ENCODE results near the gene NQO2. TPM values are rescaled to one million over a fixed set of nuclear protein-coding genes. Genes with fewer than 3 reads are reported as not detected.
"Not testable (repeated sequence)": the region's sequence is repeated elsewhere in the genome, so short reads cannot be mapped to it uniquely, and the experiment has no call there.

Gene NQO2
- total RNA-seq, 1 donor from 2014 or later, result 31.6 TPM

GRCh38 chr6:3013901-3014674 is 14.4 kb downstream of the NQO2 start:
- no peak for ATAC-seq

GRCh38 chr6:3014675-3015066 is 15.0 kb downstream of the NQO2 start:
- no peak for ATAC-seq

GRCh38 chr6:3015144-3015543 is 15.4 kb downstream of the NQO2 start:
- no peak for ATAC-seq

- ATAC-seq, result no peak
Observed at GRCh38 chr6:3016473-3017280, 17.0 kb downstream of the NQO2 start.

GRCh38 chr6:3017304-3017703 is 17.6 kb downstream of the NQO2 start:
- no peak for ATAC-seq

GRCh38 chr6:3019065-3019464 is 19.4 kb downstream of the NQO2 start:
- no peak for ATAC-seq

GRCh38 chr6:3019749-3020320 is 20.1 kb downstream of the NQO2 start:
- no peak for ATAC-seq

- not testable (repeated sequence) for ATAC-seq
Observed at GRCh38 chr6:3020976-3021598, 21.4 kb downstream of the NQO2 start.

- ATAC-seq, result peak; percentile 4
Observed at GRCh38 chr6:3022765-3023662, 23.3 kb downstream of the NQO2 start.

GRCh38 chr6:3023663-3024483 is 24.2 kb downstream of the NQO2 start:
- ATAC-seq, result peak; percentile 98

GRCh38 chr6:3026791-3027626 is 27.3 kb downstream of the NQO2 start:
- no peak for ATAC-seq

GRCh38 chr6:3028156-3028555 is 28.5 kb downstream of the NQO2 start:
- ATAC-seq, result not testable (repeated sequence)

- peak; percentile 44 for ATAC-seq
Observed at GRCh38 chr6:3031857-3032640, 32.4 kb downstream of the NQO2 start.

- peak; percentile 76 for ATAC-seq
Observed at GRCh38 chr6:3032986-3033385, 33.3 kb downstream of the NQO2 start.

GRCh38 chr6:3033652-3034051 is 34.0 kb downstream of the NQO2 start:
- ATAC-seq, result no peak

GRCh38 chr6:3035397-3035796 is 35.7 kb downstream of the NQO2 start:
- no peak for ATAC-seq

GRCh38 chr6:3036861-3037637 is 37.4 kb downstream of the NQO2 start:
- no peak for ATAC-seq

- no peak for ATAC-seq
Observed at GRCh38 chr6:3037638-3038365, 38.1 kb downstream of the NQO2 start.
